SK-N-SH (cell line): ENCODE results near the gene CHDH. TPM values are rescaled to one million over a fixed set of nuclear protein-coding genes. Genes with fewer than 3 reads are reported as not detected.
A peak's percentile ranks its signal among the peaks of the same experiment; 100 is the strongest.

Experiments used
- CTCF ChIA-PET: fragments of 300-600, 350-600 bp; formaldehyde crosslinking; extraction: SDS; loops from one replicate; lab custom pipeline; 2021; lab: Yijun Ruan, JAX
- POLR2A ChIA-PET: fragments of 350-600 bp; sonication (Branson Sonifier 250); formaldehyde crosslinking; extraction: SDS; loops from one replicate; lab custom pipeline; 2020; ENCODE audit warnings: antibody characterized with exemption, inconsistent platforms; lab: Yijun Ruan, JAX
- DNase-seq: peaks from one replicate; pipeline ENCODE4 v3.0.0; 2012
- H2AFZ ChIP-seq: fragments of 200-600 bp; sonication (generic); 2 replicates; pipeline ENCODE4 v1.8.1; 2016; ENCODE audit warnings: antibody characterized with exemption, mild to moderate bottlenecking, low read depth
- H3F3A ChIP-seq: fragments of 200-600 bp; sonication (generic); replicated peaks from 2 replicates; pipeline ENCODE3; 2016; ENCODE audit warnings: antibody characterized with exemption, mild to moderate bottlenecking; ENCODE audit not compliant: insufficient read depth
- H3K27ac ChIP-seq, 2 experiments: fragments of 200-500 bp in 1 of 2; fragments of 200-600 bp in 1 of 2; sonication (Bioruptor generic) in 1 of 2; sonication (generic), shearing (Covaris generic) in 1 of 2; 2 replicates each; pipeline versions ENCODE4 v1.5.1 to v1.6.1; 2014 to 2016; ENCODE audit warnings: low read depth in 2 of 2, inconsistent platforms in 1 of 2, low read length in 1 of 2, mild to moderate bottlenecking in 1 of 2, mixed read lengths in 1 of 2
- H3K27me3 ChIP-seq: fragments of 200-600 bp; sonication (generic), shearing (Covaris generic); 2 replicates; pipeline ENCODE4 v1.6.1; 2016; ENCODE audit warnings: mixed run types; ENCODE audit not compliant: insufficient read depth
- H3K36me3 ChIP-seq, 2 experiments: fragments of 200-500 bp in 1 of 2; fragments of 200-600 bp in 1 of 2; sonication (Bioruptor generic) in 1 of 2; sonication (generic) in 1 of 2; replicated peaks in 1 of 2; 2 replicates each; pipeline versions ENCODE3 to v1.5.1; 2014 to 2016; ENCODE audit warnings: low read length in 1 of 2, mild to moderate bottlenecking in 1 of 2; ENCODE audit not compliant: insufficient read depth in 2 of 2, control insufficient read depth in 1 of 2
- H3K4me1 ChIP-seq, 2 experiments: fragments of 200-500 bp in 1 of 2; fragments of 200-600 bp in 1 of 2; sonication (Bioruptor generic) in 1 of 2; sonication (generic), shearing (Covaris generic) in 1 of 2; 2 replicates each; pipeline versions ENCODE4 v1.5.1 to v1.6.1; 2014 to 2016; ENCODE audit warnings: low read depth in 1 of 2, low read length in 1 of 2, mixed run types in 1 of 2; ENCODE audit not compliant: insufficient read depth in 2 of 2, control insufficient read depth in 1 of 2
- H3K4me2 ChIP-seq: fragments of 200-600 bp; sonication (generic), shearing (Covaris generic); 2 replicates; pipeline ENCODE4 v1.6.1; 2017; ENCODE audit warnings: mixed run types
- H3K4me3 ChIP-seq, 2 experiments: fragments of 200-500 bp in 1 of 2; fragments of 200-600 bp in 1 of 2; sonication (Bioruptor generic) in 1 of 2; sonication (generic), shearing (Covaris generic) in 1 of 2; 2 replicates each; pipeline versions ENCODE4 v1.5.1 to v1.8.1; 2014 to 2016; ENCODE audit warnings: low read depth in 2 of 2, inconsistent platforms in 1 of 2, low read length in 1 of 2, mild to moderate bottlenecking in 1 of 2, mixed read lengths in 1 of 2, moderate library complexity in 1 of 2
- H3K79me2 ChIP-seq: fragments of 200-600 bp; sonication (generic); 2 replicates; pipeline ENCODE4 v1.8.1; 2017; ENCODE audit warnings: mild to moderate bottlenecking; ENCODE audit not compliant: insufficient read depth
- H3K9ac ChIP-seq: fragments of 200-600 bp; sonication (generic); 2 replicates; pipeline ENCODE4 v1.6.1; 2017; ENCODE audit warnings: mixed run types
- H3K9me2 ChIP-seq: fragments of 200-600 bp; sonication (generic); 2 replicates; pipeline ENCODE4 v1.6.1; 2017; ENCODE audit warnings: mixed run types
- H3K9me3 ChIP-seq: fragments of 200-600 bp; sonication (generic); 2 replicates; pipeline ENCODE4 v1.6.1; 2017; ENCODE audit warnings: mixed run types, mild to moderate bottlenecking, moderate library complexity
- H4K20me1 ChIP-seq: fragments of 200-600 bp; sonication (generic); 2 replicates; pipeline ENCODE4 v1.6.1; 2017; ENCODE audit warnings: mild to moderate bottlenecking, mixed run types; ENCODE audit not compliant: insufficient read depth
- CHD2 ChIP-seq: fragments of 150-350 bp; IDR thresholded peaks from 2 replicates; pipeline ENCODE4 v1.6.1; 2018; ENCODE audit warnings: low read length; ENCODE audit not compliant: partially characterized antibody
- ELF1 ChIP-seq: IDR thresholded peaks from 2 replicates; pipeline ENCODE4 v1.4.0; 2012
- EP300 ChIP-seq, 2 experiments: IDR thresholded peaks; 2 replicates each; pipeline versions ENCODE4 v1.4.0 to v1.6.1; 2012; ENCODE audit warnings: borderline replicate concordance in 1 of 2, low read depth in 1 of 2, low read length in 1 of 2
- FOSL2 ChIP-seq: IDR thresholded peaks from 2 replicates; pipeline ENCODE4 v1.4.0; 2012; ENCODE audit warnings: low read depth, mild to moderate bottlenecking, moderate library complexity, borderline replicate concordance
- FOXJ3 ChIP-seq: sonication (generic); formaldehyde crosslinking; IDR thresholded peaks from 2 replicates; pipeline ENCODE4 v1.5.1; 2020; ENCODE audit warnings: mild to moderate bottlenecking, missing genetic modification reagents
- FOXM1 ChIP-seq: IDR thresholded peaks from 2 replicates; pipeline ENCODE4 v1.4.0; 2012; ENCODE audit warnings: low read depth, mild to moderate bottlenecking
- GABPA ChIP-seq: IDR thresholded peaks from 2 replicates; pipeline ENCODE4 v1.4.0; 2012; ENCODE audit warnings: low read depth, mild to moderate bottlenecking
- GATA2 ChIP-seq: sonication (generic); formaldehyde crosslinking; IDR thresholded peaks from 2 replicates; pipeline ENCODE4 v1.5.0; 2020; ENCODE audit warnings: mild to moderate bottlenecking, missing genetic modification reagents
- JUND ChIP-seq: IDR thresholded peaks from 2 replicates; pipeline ENCODE4 v1.4.0; 2012
- MXI1 ChIP-seq: IDR thresholded peaks from 2 replicates; pipeline ENCODE4 v1.6.1; 2012; ENCODE audit warnings: mild to moderate bottlenecking, low read depth, low read length, improper control_type of control experiment
- NFIC ChIP-seq: IDR thresholded peaks from 2 replicates; pipeline ENCODE4 v1.4.0; 2012; ENCODE audit warnings: borderline replicate concordance
- NRF1 ChIP-seq: IDR thresholded peaks from 2 replicates; pipeline ENCODE4 v1.6.1; 2012; ENCODE audit warnings: low read depth, mild to moderate bottlenecking, low read length
- POLR2AphosphoS5 ChIP-seq: IDR thresholded peaks from 2 replicates; pipeline ENCODE4 v1.6.1; 2012; ENCODE audit warnings: low read depth, low read length
- REST ChIP-seq: IDR thresholded peaks from 2 replicates; pipeline ENCODE4 v1.6.1; 2012; ENCODE audit warnings: mild to moderate bottlenecking, low read depth, low read length, moderate library complexity
- SIN3A ChIP-seq: IDR thresholded peaks from 2 replicates; pipeline ENCODE4 v1.6.1; 2012; ENCODE audit warnings: low read depth, mild to moderate bottlenecking, low read length, moderate library complexity, borderline replicate concordance
- USF1 ChIP-seq: IDR thresholded peaks from 2 replicates; pipeline ENCODE4 v1.4.0; 2012; ENCODE audit warnings: low read depth, borderline replicate concordance
- USF2 ChIP-seq: fragments of 150-350 bp; IDR thresholded peaks from 2 replicates; pipeline ENCODE4 v1.6.1; 2017; ENCODE audit warnings: antibody characterized with exemption, low read length, low read depth, borderline replicate concordance
- YY1 ChIP-seq: IDR thresholded peaks from 2 replicates; pipeline ENCODE4 v1.4.0; 2012; ENCODE audit warnings: low read depth, mild to moderate bottlenecking
- ZBTB33 ChIP-seq: IDR thresholded peaks from 2 replicates; pipeline ENCODE4 v1.4.0; 2012; ENCODE audit warnings: low read depth, borderline replicate concordance
- WGBS: methylation state at CpG from one replicate; pipeline ENCODE4 v1.1.6; 2017; ENCODE audit warnings: low lambda C conversion rate; 5-methylcytosine and 5-hydroxymethylcytosine counted together
- polyA plus RNA-seq, 3 experiments: library from polyadenylated mRNA; depleted of rRNA; stranded (reverse); fragments of >200 nt; gene quantifications; 2 replicates each; pipeline ENCODE4 v1.2.3, GENCODE V29; 2012

The CHDH gene
- polyA plus RNA-seq, 1 of the 3 experiments (the other 2 are of a cell fraction) = 0.33 TPM

- TF ChIP-seq NFIC (no peak), REST (peak; percentile 59; the same call in 1 of the 2 replicates), GABPA (peak; percentile 73), FOSL2 (no peak), EP300 (IDR thresholded peaks at IDR 0.05; ENCODE audit: borderline replicate concordance in 1 of 2, low read depth in 1 of 2, low read length in 1 of 2) (0 out of 4 replicates have a peak, but pooled peaks of 1 of the 2 experiments have one; percentile 15), NRF1 (peak; percentile 89), ELF1 (peak; percentile 69), YY1 (peak; percentile 97), JUND (no peak), POLR2AphosphoS5 (peak; percentile 97)
These were observed 35.7 kb upstream of the CHDH start, which contains the start of gene ACTR8 (continued) for GRCh38 chr3:53881691-53882593.

- H3K36me3 ChIP-seq = peaks cover 43 to 63% of the 10 kb centered on the region in 2 experiments
- no peaks in the 10 kb centered on the region for H4K20me1 ChIP-seq
- H3K4me3 ChIP-seq = peak overlapping the region; percentile 92 to 94
- H3K9me3 ChIP-seq = no peaks in the 10 kb centered on the region
- H3K79me2 ChIP-seq = peaks cover 20% of the 10 kb centered on the region
- CTCF ChIA-PET = interaction anchor here (1.7 kb wide), 1 partner anchor 171 kb away, joined by 4 read pairs; no protein-coding TSS in a partner anchor
- H3K4me2 ChIP-seq = peak overlapping the region; percentile 72
- POLR2A ChIA-PET = interaction anchor here (1.9 kb wide), 1 partner anchor 11 kb away, joined by 8 read pairs; the partner anchor contains the start of gene SELENOK
- H3K27me3 ChIP-seq = no peaks in the 10 kb centered on the region
- peak overlapping the region; percentile 77; the same call in 1 of the 2 replicates for H2AFZ ChIP-seq
- no peaks in the 10 kb centered on the region for H3F3A ChIP-seq
- H3K9me2 ChIP-seq = no peaks in the 10 kb centered on the region
- H3K27ac ChIP-seq = peak overlapping the region; percentile 80 to 97; a peak in 3 of 4 replicates
- 59% methylated on average over 10 of the region's 10 CpGs for WGBS
- no peak for TF ChIP-seq YY1
- TF ChIP-seq FOXM1 = no peak
- TF ChIP-seq JUND = no peak
- TF ChIP-seq USF1 = no peak
- no peak for TF ChIP-seq MXI1
- no peak for TF ChIP-seq SIN3A
- no peak for TF ChIP-seq FOXJ3
- no peak for TF ChIP-seq ZBTB33
- TF ChIP-seq USF2 = no peak
- TF ChIP-seq GATA2 (CRISPR knock-in tag) = no peak
- no peak for TF ChIP-seq CHD2
- TF ChIP-seq FOSL2 = no peak
- H3K4me1 ChIP-seq = peaks cover 4 to 12% of the 10 kb centered on the region in 2 experiments; a peak in 2 of 4 replicates
- DNase-seq = peak; percentile 29
- peak overlapping the region; percentile 92 for H3K9ac ChIP-seq
These were observed 34.5 kb upstream of the CHDH start for GRCh38 chr3:53880396-53881345.
